ENCODE results near the gene NDFIP2.

The NDFIP2 gene

GRCh38 chr13:79497064-79497463 lies 16.1 kb downstream of the NDFIP2 start:
- DNase-seq (ENCODE audit: low spot score) = no peak

DNA sequence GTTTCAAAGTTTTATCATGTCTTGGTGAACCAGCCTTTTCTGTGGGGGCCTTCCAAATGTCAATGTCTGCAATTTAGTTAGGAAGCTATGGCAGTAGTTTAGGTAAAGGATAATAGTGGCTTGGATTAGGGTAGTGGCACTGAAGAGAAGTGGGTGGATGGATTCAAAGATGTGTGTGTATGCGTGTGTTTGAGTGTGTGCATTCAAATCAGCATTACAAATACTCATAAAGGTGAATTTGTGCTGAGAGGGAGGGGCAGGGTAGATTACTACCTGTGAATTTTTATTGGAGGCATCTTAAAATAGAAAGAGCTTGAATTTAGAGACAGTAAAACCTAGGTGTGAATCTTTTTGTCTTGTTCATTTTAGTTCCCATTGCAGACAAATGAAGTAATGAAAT lies 16.9 kb downstream of the NDFIP2 start:
- no peak for DNase-seq (ENCODE audit: low spot score)

DNA sequence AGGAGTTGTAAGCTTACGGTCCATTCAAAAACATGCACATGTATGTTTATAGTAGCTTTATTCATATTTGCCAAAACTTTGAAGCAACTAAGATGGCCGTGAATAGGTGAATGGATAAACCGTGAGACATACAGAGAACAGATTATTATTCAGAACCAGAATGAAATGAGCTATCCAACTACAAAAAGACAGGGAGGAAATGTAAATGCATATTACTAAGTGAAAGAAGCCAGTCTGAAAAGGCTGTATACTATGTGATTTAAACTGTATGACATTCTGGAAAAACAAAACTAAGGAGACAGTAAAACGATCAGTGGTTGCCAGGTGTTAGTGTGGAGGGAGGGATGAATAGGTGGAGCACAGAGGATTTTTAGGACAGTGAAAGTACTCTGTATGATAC lies 19.9 kb downstream of the NDFIP2 start:
- no peak for DNase-seq (ENCODE audit: low spot score)

DNA sequence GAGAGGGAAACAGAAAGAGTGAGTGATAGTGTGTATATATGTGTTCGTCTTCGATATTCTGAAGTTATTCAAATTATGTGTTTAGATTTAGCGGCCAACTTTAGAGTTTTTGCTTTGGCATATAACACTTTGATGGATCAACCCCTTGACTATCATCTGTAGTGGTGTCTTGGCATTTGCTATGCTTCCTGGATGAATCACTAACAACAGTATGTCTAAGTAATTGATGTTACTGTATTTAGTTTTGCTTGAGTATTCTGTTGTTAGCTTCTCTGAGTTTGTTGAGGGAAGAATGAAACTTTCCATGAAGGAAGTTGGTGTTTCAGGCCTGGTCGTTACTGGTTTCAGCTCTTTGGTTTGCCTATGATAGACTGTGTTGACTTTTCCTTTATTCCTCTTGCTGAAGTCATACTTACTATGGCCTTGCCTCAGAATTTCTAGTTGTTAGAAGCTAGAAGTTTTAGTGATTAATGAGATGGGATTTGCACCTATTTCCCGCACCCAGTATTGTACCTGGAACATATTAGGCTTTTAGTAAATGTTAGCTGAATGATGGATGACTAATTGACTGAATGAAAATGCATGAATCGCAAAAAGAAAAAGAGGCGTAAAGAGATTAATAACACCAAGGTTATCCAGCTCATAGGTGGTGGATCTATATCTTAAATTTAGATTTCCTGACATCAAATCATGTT lies 20.7 kb downstream of the NDFIP2 start:
- no peak for DNase-seq (ENCODE audit: low spot score)

GRCh38 chr13:79502859-79503468 lies 22.0 kb downstream of the NDFIP2 start:
- DNase-seq (ENCODE audit: low spot score) = no peak

DNA sequence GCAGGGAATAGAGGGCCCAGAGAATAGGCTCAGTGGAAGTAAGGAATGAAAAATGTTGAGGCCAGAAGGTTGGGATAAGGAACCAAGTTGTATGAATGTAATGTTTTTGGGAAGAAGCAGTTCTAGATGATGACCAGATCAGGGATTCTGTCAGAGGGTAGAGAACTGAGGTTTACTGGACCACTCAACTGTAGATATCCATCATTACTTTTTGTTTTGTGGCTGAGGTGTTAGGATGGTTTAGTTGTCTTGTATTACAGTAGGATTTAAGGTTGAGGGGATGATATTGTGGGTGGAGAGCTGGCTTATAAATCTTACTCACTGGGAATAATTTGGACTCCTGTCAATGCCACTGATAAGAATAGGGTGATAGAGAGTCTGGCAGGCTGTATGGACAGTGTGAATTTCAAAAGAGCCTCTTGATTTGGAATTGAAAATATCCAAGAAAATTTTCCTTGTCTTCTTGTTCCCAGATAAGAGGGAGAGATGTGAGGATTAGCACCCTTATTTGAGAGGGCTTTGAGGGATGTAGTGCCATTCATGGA lies 22.6 kb downstream of the NDFIP2 start:
- DNase-seq (ENCODE audit: low spot score) = no peak

- DNase-seq (ENCODE audit: low spot score) = no peak
Measured at GRCh38 chr13:79508224-79508961, 27.4 kb downstream of the NDFIP2 start.

DNA sequence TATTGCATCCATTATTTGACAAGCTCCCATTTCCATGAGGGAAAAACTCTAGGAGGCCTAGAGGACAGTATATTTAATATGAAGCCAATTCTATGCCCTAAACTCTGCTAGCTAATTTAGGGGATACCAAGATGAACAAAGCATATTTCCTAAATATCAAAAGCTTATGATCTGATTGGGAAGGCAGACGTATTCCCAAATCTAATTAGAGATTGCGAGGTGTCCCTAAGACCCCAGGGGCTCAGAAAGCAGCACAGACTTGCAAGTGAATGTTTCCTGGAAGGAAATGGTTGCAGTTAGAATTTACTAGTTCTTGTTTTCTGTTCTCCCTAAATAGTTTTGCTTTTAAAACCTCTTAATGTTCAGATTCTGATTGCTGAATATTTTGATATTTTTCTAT lies 30.7 kb downstream of the NDFIP2 start:
- DNase-seq (ENCODE audit: low spot score) = no peak

DNA sequence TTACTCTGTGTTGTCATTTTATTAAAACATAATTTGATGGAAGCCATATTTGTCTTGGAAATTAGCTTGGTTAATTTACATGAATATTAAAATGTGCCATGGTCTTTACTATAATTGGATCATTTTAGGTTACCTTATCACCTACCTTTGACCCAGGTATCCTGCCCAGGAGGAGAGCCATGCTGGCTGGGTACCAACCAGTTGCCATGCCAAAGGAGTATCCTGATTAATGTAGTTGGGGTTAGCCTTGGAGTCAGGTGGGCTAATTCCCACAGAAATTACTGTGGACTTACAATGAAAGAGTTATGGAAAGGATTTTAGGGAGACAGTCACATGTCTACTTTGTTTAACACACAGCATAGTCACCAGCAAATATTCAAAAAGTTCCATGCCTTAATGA lies 32.0 kb downstream of the NDFIP2 start:
- DNase-seq (ENCODE audit: low spot score) = no peak

DNA sequence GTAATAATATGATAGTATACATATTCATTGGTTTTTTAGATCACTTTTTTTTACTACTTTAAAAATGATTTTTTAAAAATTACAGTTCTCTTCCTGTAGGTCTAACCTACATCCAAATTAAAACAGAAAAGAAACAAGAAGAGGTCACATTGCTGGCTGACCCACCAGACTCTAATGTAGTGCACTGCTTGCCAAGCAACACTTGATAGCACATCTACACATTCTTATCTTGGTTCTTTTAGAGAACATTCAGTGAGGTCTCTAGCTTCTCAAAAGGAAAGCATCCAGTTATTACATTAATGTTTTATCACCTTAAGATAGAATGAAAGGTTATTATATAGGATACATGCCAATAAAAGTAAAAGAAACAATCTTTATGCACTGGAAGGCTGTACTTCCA lies 35.6 kb downstream of the NDFIP2 start:
- no peak for DNase-seq (ENCODE audit: low spot score)

DNA sequence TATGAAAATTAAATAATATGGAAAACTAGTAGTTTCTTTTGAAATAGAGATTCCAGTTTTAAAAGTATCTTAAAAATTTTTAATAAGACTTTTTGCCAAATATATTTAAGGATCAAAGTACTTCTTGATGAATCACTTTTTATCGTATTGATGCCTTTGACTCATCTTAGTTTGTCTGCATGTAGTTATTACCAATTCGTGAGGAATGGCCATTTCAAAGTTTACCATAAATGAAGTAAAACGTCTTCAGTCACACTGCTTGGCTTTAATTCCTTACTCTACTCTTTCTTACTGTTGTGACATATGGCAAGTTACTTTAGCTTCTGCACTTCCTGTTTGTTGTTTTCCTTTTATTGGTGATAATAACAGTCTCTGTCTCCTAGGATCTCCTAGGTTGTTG lies 38.3 kb downstream of the NDFIP2 start:
- no peak for DNase-seq (ENCODE audit: low spot score)

GRCh38 chr13:79522583-79522982 lies 41.6 kb downstream of the NDFIP2 start:
- DNase-seq (ENCODE audit: low spot score) = no peak

- no peak for DNase-seq (ENCODE audit: low spot score)
Measured at GRCh38 chr13:79525064-79525857, 44.3 kb downstream of the NDFIP2 start.

DNA sequence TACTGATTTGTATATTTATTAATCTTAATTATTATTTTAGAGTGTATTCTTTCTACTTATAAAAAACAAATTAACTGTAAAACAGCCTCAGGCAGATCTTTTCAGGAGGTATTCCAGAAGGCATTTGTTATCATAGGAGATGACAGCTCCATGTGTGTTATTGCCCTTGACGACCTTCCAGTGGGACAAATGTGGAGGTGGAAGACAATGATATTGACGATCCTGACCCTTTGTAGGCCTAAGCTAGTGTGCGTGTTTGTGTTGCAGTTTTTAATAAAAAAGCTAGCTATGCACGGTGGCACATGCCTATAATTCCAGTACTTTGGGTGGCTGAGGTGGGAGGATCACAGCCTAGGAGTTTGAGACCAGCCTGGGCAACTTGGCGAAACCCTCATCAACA lies 46.7 kb downstream of the NDFIP2 start:
- no peak for DNase-seq (ENCODE audit: low spot score)

DNA sequence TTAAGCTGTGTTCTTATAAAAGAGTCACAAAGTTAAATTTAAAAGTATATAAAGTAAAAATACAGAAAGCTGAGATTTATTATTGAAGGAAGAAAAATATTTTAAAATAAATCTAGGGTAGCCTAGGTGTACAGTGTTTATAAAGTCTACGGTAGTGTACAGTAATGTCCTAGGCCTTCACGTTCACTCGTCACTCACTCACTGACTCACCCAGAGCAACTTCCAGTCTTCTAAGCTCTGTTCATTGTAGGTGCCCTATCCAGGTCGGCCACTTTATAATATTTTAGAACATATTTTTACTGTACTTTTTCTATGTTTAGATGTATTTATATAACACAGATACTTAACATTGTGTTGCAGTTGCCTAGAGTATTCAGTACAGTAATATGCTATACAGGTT lies 47.4 kb downstream of the NDFIP2 start:
- no peak for DNase-seq (ENCODE audit: low spot score)

GRCh38 chr13:79528759-79529191 lies 47.8 kb downstream of the NDFIP2 start:
- no peak for DNase-seq (ENCODE audit: low spot score)

DNA sequence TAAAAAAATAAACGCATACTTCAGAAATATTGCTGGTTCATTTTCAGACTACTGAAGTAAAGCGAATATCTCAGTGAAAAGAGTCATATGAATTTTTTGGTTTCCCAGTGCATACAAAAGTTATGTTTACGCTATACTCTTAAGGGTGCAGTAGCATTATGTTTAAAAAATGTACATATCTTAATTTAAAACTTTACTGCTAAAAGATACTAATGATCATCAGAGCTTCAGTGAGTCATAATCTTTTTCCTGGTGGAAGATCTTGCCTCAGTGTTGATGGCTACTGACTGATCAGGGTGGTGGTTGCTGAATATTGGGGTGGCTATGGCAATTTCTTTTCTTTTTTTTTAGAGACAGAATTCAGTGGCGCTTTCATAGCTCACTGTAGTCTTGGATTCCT lies 48.9 kb downstream of the NDFIP2 start:
- DNase-seq (ENCODE audit: low spot score) = no peak

DNA sequence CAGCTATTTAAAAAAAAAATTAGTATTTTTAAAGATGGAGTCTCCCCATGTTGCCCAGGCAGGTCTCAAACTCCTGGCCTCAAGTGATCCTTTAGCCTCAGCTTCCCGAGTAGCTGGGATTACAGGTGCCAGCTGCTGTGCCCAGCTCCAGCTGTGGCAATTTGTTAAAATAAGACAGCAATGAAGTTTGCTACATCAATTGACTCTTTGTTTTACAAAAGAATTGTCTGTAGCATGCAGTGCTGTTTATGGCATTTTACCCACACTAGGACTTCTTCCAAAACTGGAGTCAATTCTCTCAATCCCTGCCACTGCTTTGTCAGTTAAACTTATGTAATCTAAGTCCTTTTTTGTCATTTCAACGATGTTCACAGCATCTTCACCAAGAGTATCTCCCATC lies 49.3 kb downstream of the NDFIP2 start:
- no peak for DNase-seq (ENCODE audit: low spot score)

GRCh38 chr13:79531542-79532254 lies 50.7 kb downstream of the NDFIP2 start:
- DNase-seq (ENCODE audit: low spot score) = no peak

GRCh38 chr13:79532576-79532975 lies 51.6 kb downstream of the NDFIP2 start:
- DNase-seq (ENCODE audit: low spot score) = no peak

- no peak for DNase-seq (ENCODE audit: low spot score)
Measured at GRCh38 chr13:79533781-79534400, 52.9 kb downstream of the NDFIP2 start.
